Breast epithelium (tissue), 3 donors: ENCODE measurements around the gene DGKI.

ENCODE experiments used
- POLR2A ChIP-seq: fragments of 450-650 bp; IDR thresholded peaks from one replicate; pipeline ENCODE4 v1.6.1; 2016; ENCODE audit warnings: antibody characterized with exemption, mild to moderate bottlenecking, moderate library complexity
- POLR2AphosphoS5 ChIP-seq, 3 donors: sonication (generic); formaldehyde crosslinking; IDR thresholded peaks; one replicate each; pipeline ENCODE4 v1.6.1; 2017; ENCODE audit warnings: antibody characterized with exemption in 3 of 3
- TF ChIP-seq, protein P1 (sequence below), 3 donors: fragments of 450-650 bp; IDR thresholded peaks; one replicate each; pipeline ENCODE4 v1.5.1; 2016 to 2017; ENCODE audit warnings: antibody characterized with exemption in 3 of 3, mild to moderate bottlenecking in 3 of 3, moderate library complexity in 3 of 3

GRCh38 chr7:137888241-137888640 lies 41.5 kb upstream of the DGKI start:
- TF ChIP-seq, protein P1, sequence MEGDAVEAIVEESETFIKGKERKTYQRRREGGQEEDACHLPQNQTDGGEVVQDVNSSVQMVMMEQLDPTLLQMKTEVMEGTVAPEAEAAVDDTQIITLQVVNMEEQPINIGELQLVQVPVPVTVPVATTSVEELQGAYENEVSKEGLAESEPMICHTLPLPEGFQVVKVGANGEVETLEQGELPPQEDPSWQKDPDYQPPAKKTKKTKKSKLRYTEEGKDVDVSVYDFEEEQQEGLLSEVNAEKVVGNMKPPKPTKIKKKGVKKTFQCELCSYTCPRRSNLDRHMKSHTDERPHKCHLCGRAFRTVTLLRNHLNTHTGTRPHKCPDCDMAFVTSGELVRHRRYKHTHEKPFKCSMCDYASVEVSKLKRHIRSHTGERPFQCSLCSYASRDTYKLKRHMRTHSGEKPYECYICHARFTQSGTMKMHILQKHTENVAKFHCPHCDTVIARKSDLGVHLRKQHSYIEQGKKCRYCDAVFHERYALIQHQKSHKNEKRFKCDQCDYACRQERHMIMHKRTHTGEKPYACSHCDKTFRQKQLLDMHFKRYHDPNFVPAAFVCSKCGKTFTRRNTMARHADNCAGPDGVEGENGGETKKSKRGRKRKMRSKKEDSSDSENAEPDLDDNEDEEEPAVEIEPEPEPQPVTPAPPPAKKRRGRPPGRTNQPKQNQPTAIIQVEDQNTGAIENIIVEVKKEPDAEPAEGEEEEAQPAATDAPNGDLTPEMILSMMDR (IDR thresholded peaks at IDR 0.05), result no peak
- TF ChIP-seq POLR2A, result no peak
- no peak for TF ChIP-seq POLR2AphosphoS5 (IDR thresholded peaks at IDR 0.05)
